Colon (tissue), 2 donors: ENCODE measurements around the gene LIMS1.
"Not testable (repeated sequence)": the region's sequence is repeated elsewhere in the genome, so short reads cannot be mapped to it uniquely, and the experiment has no call there.

Experiments used
- FAIRE-seq: peaks from 2 replicates; lab custom pipeline; 2012; peaks lifted over from hg19 to GRCh38; lab: Jason Lieb, UNC
- donor health status: control.
- donor health status: control.

LIMS1 gene

DNA sequence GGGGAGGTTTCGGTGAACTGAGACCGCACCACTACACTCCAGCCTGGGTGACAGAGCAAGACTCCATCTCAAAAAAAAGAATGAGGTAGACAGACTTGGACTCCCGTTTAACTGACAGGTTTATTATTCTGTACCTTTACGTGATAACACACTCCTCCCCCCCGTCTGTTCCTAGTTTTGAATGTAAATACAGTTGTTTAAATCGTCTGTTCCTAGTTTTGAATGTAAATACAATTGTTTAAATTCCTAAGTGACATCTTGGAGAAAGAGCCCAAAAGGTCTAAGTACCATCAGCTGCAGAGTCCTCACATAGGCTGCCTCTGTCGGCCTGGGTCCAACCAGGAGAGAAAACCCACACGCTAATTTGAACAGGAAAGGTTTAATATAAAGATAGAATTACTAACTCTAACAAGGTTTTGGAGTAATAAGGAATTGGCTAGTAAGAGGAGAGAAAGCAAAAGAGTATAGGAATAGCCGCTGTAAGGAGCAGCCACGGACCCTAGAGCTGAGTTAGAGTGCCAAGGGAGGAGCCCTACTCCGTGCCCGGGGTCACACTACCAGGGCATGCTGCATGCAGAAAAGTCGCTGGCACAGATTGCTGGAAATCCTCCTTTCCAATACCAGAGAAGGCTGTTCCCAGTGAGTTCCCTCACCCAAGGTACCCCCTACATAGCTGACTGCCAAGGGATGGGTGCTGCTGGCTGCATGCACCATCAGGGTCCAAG, 101.5 kb downstream of the LIMS1 start:
- FAIRE-seq = no peak

DNA sequence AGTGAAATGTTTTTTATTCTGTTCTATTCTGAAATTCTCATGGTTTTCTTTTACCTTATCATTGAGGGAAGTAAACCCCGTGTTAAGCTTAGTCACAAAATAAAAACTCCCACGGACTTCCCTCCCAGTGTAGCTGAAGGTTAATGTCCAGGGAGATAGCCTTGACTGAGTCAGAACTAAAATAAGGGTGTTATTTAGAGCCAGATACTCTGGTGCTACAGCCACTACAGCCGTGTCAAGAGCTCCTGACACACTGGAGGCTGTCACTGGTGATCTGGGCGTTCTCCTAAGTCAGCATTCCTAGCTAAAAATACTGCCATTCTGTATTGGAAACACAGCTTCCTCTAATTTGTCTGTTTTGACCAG, 103.0 kb downstream of the LIMS1 start:
- no peak for FAIRE-seq

- FAIRE-seq = no peak
Observed at GRCh38 chr2:108640731-108641130, 106.5 kb downstream of the LIMS1 start.

- no peak for FAIRE-seq
Observed at GRCh38 chr2:108641756-108642155, 107.5 kb downstream of the LIMS1 start.

DNA sequence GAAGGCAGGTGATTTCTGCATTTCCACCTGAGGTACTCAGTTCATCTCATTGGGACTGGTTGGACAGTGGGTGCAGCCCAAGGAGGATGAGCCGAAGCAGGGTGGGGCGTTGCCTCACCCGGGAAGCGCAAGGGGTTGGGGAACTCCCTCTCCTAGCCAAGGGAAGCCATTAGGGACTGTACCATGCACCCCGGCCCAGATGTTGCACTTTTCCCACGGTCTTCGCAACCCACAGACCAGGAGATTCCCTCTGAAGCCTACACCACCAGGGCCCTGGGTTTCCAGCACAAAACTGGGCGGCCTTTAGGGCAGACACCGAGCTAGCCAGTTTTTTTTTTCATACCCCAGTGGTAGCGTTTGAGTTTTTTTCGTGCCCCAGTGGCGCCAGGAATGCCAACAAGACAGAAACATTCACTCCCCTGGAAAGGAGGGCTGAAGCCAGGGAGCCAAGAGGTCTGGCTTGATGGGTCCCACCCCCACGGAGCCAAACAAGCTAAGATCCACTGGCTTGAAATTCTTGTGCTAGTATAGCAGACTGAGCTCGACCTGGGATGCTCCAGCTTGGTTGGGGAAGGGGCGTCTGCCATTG, 109.1 kb downstream of the LIMS1 start:
- FAIRE-seq = no peak

DNA sequence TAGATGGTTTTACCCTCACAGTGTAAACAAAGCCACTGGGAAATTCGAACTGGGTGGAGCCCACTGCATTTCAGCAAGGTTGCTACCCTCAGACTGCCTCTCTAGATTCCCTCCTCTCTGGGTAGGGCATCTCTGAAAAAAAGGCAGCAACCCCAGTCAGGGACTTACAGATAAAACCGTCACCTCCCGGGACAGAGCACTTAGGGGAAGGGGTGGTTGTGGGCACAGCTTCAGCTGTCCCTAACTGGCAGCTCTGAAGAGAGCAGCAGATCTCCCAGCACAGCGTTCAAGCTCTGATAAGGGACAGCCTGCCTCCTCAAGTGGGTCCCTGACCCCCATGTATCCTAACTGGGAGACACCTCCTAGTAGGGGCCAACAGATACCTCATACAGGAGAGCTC, 109.6 kb downstream of the LIMS1 start:
- FAIRE-seq = not testable (repeated sequence)

GRCh38 chr2:108644446-108644845, 110.2 kb downstream of the LIMS1 start:
- not testable (repeated sequence) for FAIRE-seq

GRCh38 chr2:108648796-108649195, 114.5 kb downstream of the LIMS1 start:
- not testable (repeated sequence) for FAIRE-seq

DNA sequence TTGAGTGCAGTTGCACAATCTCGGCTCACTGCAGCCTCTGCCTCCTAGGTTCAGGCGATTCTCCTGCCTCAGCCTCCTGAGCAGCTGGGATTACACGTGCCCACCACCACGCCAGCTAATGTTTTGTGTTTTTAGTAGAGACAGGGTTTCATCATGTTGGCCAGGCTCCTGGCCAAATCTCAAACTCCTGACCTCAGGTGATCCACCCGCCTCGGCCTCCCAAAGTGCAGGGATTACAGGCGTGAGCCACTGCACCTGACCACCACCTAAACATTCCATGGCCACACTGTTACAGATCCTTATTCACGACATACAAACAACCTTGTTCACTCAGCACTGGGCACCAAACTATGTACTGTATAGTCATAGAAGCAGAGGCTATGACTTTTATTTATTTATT, 116.2 kb downstream of the LIMS1 start:
- FAIRE-seq = not testable (repeated sequence)

GRCh38 chr2:108651468-108651867, 117.2 kb downstream of the LIMS1 start:
- not testable (repeated sequence) for FAIRE-seq

GRCh38 chr2:108652187-108652931, 118.1 kb downstream of the LIMS1 start:
- FAIRE-seq = not testable (repeated sequence)

DNA sequence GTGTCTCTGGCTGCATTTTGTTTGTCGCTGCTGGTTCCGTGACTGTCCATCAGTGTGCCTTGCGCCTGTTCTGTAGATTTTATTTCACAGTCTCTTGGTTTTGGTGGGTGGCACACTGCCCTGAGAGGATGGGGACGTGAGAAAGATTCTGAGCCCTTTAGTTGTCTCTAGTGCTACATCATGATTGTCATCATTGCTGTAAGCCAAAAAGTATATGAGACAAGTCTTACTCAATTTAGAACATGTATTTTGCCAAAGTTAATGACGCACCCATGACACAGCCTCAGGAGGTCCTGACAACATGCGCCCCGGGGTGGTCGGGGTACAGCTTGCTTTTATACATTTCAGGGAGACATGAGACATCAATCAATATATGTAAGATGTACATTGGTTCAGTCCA, 119.2 kb downstream of the LIMS1 start:
- not testable (repeated sequence) for FAIRE-seq

- not testable (repeated sequence) for FAIRE-seq
Observed at GRCh38 chr2:108653849-108654248, 119.6 kb downstream of the LIMS1 start.

DNA sequence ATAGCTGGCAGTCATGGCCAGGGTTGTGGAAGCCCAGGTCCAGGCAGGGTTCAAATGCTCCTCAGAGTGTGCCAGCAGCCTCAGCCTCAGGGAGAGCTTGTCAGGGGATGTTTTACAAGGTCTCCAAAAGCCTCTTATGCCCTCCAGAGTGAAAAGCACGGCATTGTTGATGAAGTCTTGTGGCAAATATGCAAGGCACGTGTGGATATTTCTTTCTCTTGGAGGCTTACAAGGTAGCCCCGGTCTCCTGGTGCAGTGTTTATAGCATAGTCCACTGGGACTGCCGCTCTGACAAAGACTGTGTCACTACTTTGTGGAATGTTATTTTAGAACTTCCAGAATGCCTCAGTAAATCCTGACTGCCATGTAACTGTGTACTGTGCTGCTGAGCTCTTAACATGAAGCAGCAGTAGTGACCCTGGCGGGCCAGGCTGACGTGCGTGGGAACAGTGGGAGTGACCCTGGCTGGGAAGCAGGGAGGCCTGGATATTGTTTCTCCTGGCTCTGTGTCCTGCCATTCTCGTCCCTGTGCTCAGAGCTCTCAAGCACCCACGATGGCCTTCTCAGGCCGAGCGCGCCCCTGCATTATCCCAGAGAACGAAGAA, 120.4 kb downstream of the LIMS1 start:
- not testable (repeated sequence) for FAIRE-seq

DNA sequence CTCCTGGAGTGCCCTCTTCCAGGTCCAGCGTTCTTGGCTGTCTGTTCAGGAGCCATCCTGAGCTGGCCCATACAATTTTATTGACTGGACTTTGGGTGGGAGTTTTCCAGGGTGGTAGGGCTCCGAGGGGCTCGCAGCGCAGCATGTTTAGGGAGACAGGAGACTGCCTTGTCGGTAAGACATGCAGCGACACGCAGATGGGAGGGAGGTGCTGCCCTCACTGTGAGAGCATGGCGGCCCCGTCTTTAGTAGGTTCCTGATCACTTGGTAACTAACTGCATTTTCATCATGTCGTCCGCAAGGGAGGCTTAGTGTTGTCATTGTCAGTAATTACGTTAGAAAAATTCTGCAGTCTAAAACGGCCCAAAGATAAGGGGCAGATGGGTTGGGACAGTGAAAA, 121.0 kb downstream of the LIMS1 start:
- FAIRE-seq = not testable (repeated sequence)

DNA sequence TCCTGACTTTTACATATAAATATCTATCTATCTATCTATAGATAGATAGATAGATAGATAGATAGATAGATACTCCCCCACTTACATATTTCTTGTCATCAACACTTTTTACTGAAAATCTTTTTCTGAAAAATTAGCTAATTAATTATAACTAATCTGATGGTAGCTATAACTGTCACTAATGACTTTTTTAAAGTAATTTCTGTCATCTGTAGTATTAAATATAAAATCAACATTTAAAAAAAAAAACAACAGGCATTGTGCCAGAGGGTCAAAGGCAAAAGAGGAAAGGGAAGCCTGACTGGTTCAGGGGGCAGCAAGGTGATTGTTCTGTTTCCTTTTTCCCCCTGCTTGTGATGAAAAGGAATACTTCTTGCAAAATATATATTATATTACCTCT, 122.0 kb downstream of the LIMS1 start:
- not testable (repeated sequence) for FAIRE-seq

- not testable (repeated sequence) for FAIRE-seq
Observed at GRCh38 chr2:108657517-108657916, 123.2 kb downstream of the LIMS1 start.

DNA sequence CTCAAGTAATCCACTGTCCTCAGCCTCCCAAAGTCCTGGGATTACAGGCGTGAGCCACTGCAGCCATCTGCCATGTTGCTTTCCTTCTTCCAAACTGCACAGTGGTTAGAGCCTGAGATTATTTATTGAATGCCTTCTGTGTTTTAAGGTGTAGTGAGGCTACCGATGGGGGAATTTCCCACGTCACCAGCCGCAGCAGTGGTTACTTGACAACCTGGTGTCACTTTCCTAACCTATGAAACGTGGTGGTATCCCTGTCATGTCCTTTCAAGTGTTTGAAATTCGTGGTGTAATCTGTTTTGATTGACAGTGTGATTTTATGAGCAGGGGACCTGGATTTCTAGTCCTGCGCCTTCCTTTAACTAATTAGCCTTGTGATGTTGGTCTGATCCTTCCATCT, 124.3 kb downstream of the LIMS1 start:
- FAIRE-seq = not testable (repeated sequence)

GRCh38 chr2:108661493-108661892, 127.2 kb downstream of the LIMS1 start:
- not testable (repeated sequence) for FAIRE-seq

GRCh38 chr2:108662207-108662612, 127.9 kb downstream of the LIMS1 start:
- FAIRE-seq = not testable (repeated sequence)

DNA sequence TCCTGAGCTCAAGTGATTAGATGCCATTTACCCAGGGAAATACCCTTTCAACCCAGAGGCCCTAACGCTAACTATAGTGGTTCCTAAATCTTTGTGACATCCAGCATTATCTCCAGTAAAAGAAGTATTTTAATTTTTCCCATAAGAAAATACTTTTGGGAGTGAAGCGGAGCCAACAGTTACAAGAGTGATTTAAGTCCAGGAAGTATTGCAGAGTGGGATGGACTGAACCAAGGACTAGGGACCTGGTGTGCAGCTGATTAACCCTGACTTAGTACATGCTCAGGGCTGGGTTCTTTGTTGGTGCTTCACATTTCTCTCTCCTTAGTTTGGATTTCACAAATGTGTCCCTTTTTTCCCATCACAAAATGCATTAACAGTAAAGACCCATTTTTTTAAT, 129.1 kb downstream of the LIMS1 start:
- not testable (repeated sequence) for FAIRE-seq

DNA sequence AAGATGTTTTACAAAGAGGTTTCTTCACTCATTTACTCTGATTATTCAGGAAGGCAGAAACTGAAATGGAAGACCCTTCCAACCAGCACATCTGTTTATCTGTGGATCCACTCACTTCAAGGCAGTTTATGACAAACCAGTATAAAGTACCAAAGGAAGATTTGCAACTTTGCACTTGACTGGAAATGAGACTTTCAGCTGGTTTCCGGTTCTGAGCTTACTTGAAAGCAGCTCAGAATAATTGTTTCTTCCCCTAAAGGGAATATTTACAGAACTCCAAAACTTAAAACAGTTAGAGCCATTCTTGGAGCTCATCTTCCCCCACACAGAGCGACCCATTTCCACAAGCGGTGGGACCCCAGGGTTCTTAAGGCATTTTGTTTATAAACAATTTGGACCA, 129.8 kb downstream of the LIMS1 start:
- FAIRE-seq = not testable (repeated sequence)

GRCh38 chr2:108664979-108665378, 130.7 kb downstream of the LIMS1 start:
- FAIRE-seq = not testable (repeated sequence)
